ENCODE measurements around the gene OR52B2.
"Not testable (repeated sequence)": the region's sequence is repeated elsewhere in the genome, so short reads cannot be mapped to it uniquely, and the experiment has no call there.

OR52B2 gene

DNA sequence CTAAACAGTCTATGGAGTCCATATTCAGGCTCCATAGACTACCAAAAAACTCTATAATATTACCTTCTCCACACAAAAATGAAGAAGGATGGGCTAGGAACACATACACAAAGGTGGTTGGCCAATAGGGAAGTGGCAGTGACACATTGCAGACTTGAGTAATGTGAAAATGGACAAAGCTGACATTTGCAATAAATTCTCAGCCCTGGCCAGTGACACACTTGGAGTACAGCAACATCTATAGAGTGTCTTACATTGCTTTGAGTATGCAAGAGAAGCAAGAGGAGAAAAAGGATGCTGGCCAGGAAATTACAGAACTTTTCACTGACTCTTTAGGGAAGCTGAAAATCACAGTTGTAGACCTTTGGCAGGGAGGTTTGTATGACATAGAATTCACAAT lies 21.6 kb upstream of the OR52B2 start:
- no peak for DNase-seq (ENCODE audit: low read depth)
- TF ChIP-seq, protein P1, sequence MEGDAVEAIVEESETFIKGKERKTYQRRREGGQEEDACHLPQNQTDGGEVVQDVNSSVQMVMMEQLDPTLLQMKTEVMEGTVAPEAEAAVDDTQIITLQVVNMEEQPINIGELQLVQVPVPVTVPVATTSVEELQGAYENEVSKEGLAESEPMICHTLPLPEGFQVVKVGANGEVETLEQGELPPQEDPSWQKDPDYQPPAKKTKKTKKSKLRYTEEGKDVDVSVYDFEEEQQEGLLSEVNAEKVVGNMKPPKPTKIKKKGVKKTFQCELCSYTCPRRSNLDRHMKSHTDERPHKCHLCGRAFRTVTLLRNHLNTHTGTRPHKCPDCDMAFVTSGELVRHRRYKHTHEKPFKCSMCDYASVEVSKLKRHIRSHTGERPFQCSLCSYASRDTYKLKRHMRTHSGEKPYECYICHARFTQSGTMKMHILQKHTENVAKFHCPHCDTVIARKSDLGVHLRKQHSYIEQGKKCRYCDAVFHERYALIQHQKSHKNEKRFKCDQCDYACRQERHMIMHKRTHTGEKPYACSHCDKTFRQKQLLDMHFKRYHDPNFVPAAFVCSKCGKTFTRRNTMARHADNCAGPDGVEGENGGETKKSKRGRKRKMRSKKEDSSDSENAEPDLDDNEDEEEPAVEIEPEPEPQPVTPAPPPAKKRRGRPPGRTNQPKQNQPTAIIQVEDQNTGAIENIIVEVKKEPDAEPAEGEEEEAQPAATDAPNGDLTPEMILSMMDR (IDR thresholded peaks at IDR 0.05; ENCODE audit: control insufficient read depth, insufficient read depth, low read depth, low read length, missing control alignments) = no peak
- H3K4me3 ChIP-seq (ENCODE audit: control insufficient read depth, low read depth, low read length) = no peak overlapping the region

- TF ChIP-seq, protein P1 (IDR thresholded peaks at IDR 0.05; ENCODE audit: control insufficient read depth, insufficient read depth, low read depth, low read length, missing control alignments) = no peak
- DNase-seq (ENCODE audit: low read depth) = no peak
- H3K4me3 ChIP-seq (ENCODE audit: control insufficient read depth, low read depth, low read length) = no peak overlapping the region
Measured at GRCh38 chr11:6175440-6175839, 5.3 kb upstream of the OR52B2 start.

GRCh38 chr11:6156628-6157359 lies 13.3 kb downstream of the OR52B2 start:
- TF ChIP-seq, protein P1 (IDR thresholded peaks at IDR 0.05; ENCODE audit: control insufficient read depth, insufficient read depth, low read depth, low read length, missing control alignments) = no peak
- DNase-seq (ENCODE audit: low read depth) = no peak
- no peak overlapping the region for H3K4me3 ChIP-seq (ENCODE audit: control insufficient read depth, low read depth, low read length)

- no peak for DNase-seq (ENCODE audit: low read depth)
- no peak overlapping the region for H3K4me3 ChIP-seq (ENCODE audit: control insufficient read depth, low read depth, low read length)
- TF ChIP-seq, protein P1 (IDR thresholded peaks at IDR 0.05; ENCODE audit: control insufficient read depth, insufficient read depth, low read depth, low read length, missing control alignments) = no peak
Measured at GRCh38 chr11:6152126-6152525, 18.0 kb downstream of the OR52B2 start.

DNA sequence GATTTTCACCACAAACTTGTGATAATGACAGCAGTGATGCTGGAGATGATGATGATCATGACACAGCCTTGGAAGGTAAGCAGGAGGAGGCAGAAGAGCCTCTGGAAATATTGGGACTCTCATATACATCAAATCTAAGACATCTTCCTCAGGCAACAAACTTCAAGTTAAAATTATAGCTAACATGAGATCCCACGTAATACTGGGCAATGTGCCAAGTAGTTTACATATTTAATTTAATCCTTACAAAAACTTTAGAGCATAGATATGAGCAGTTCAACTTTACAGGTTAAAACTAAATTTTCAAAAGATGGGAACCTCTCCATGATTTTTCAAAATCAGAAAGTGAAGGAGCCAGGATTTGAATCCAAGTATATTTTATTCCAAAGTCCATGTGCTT lies 19.0 kb downstream of the OR52B2 start:
- no peak overlapping the region for H3K4me3 ChIP-seq (ENCODE audit: control insufficient read depth, low read depth, low read length)
- TF ChIP-seq, protein P1 (IDR thresholded peaks at IDR 0.05; ENCODE audit: control insufficient read depth, insufficient read depth, low read depth, low read length, missing control alignments) = no peak
- no peak for DNase-seq (ENCODE audit: low read depth)

DNA sequence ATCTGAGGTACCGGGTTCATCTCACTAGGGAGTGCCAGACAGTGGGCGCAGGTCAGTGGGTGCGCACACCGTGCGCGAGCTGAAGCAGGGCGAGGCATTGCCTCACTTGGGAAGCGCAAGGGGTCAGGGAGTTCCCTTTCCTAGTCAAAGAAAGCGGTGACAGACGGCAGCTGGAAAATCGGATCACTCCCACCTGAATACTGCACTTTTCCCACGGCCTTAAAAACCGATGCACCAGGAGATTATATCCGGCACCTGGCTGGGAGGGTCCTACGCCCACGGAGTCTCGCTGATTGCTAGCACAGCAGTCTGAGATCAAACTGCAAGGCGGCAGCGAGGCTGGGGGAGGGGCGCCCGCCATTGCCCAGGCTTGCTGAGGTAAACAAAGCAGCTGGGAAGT lies 26.4 kb downstream of the OR52B2 start:
- H3K4me3 ChIP-seq (ENCODE audit: control insufficient read depth, low read depth, low read length); DNase-seq (ENCODE audit: low read depth): not testable (repeated sequence)

- no peak overlapping the region for H3K4me3 ChIP-seq (ENCODE audit: control insufficient read depth, low read depth, low read length)
- DNase-seq (ENCODE audit: low read depth) = no peak
- TF ChIP-seq, protein P1 (IDR thresholded peaks at IDR 0.05; ENCODE audit: control insufficient read depth, insufficient read depth, low read depth, low read length, missing control alignments) = no peak
Measured at GRCh38 chr11:6142936-6143335, 27.2 kb downstream of the OR52B2 start.

DNA sequence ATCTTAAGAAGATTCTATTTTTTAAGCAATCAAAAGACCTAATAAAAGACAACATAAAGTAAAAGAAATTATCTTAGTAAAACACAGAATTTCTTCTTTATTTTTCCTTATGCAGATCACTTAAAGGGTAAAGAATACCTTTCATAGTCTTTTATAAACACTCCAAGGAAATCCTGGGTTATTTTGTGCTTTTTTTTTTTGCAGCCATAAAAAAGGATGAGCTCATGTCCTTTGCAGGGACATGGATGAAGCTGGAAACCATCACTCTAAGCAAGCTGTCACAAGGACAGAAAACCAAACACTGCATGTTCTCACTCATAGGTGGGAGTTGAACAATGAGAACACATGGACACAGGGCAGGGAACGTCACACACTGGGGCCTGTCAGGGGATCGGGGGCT lies 34.2 kb downstream of the OR52B2 start:
- not testable (repeated sequence) for DNase-seq (ENCODE audit: low read depth); H3K4me3 ChIP-seq (ENCODE audit: control insufficient read depth, low read depth, low read length)
